NCI-H774 (cell line): ENCODE data around the gene ENHO.
"Not testable (repeated sequence)": the region's sequence is repeated elsewhere in the genome, so short reads cannot be mapped to it uniquely, and the experiment has no call there.

Experiments
- DNase-seq: peaks from one replicate; lab custom pipeline; 2025; lab: John Stamatoyannopoulos, UW

Gene ENHO

DNA sequence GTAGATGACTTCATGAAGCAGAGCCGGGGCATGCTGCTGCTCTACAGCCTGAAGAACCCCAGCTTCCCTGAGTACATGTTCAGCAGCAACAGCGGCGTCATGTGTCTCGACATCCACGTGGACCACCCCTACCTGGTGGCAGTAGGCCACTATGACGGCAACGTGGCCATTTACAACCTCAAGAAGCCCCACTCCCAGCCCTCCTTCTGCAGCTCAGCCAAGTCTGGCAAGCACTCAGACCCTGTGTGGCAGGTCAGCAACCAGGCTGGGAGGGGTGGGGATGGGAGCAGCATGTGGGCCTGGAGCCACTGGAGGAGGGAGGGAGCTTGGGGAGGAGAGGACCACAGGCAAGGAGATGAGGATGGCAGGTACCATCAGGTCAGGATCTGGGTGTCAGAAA is 16.2 kb downstream of the ENHO start:
- no peak for DNase-seq

DNA sequence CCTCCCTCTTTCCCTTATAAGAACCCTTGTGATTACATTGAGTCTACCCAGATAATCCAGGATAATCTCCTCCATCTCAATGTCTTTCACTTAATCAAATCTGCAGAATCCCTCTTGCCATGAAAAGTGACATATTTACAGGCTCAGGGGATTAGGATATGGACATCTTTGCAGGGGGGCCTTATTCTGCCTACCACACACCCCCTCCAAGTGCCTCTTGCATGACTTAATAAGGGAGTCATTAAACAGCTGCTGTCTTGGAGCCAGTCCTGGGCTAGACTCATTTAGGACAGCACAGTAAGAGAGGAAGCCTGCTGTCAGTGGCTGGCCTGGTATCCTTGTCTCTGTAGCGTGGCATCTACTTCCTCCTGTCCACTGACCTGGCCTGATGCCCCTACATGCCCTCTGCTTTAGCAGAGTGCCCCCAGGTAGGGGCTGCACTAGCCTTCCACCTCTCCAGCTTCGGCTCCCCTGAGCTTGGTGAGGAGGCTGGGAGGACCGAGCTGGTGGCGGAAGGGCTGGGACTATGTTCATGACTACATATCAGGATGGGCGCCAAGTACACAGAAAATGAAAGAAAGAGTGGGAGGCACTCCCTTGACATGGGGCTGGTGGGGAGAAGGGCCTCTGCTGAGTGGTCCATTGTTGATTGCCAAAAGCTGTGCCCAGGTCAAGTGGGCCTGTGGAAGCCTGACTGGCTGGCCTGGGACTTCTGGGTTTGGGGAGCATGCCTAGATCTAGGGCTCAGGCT is 17.2 kb downstream of the ENHO start:
- DNase-seq: no peak

- no peak for DNase-seq
These were observed 19.4 kb downstream of the ENHO start for GRCh38 chr9:34503406-34503805.

GRCh38 chr9:34502891-34503290 is 19.9 kb downstream of the ENHO start:
- no peak for DNase-seq

DNA sequence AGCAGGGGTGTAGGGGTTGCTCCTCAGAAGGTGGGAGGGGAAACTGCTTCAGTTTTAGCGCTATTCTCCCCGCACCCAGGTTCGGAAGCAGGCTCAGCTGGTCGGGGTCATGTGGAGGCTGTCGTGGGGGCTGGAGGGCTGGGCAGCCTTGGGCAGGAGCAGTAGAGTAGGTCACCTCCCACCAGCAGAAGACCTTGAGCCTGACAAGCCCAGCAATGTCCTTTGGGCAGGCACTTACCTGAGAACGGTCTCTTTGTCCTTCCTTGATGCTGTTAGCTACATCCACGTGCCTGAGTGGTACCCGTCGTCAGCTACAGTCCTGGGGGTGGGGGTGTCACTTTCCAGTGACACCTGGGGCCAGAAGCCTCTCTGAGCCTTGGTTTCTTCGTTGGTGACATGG is 20.3 kb downstream of the ENHO start:
- no peak for DNase-seq

- DNase-seq: no peak
These were observed 20.8 kb downstream of the ENHO start for GRCh38 chr9:34501889-34502425.

- no peak for DNase-seq
These were observed 21.4 kb downstream of the ENHO start for GRCh38 chr9:34501372-34501771.

GRCh38 chr9:34500623-34501267 is 22.0 kb downstream of the ENHO start:
- peak; percentile 30 for DNase-seq

GRCh38 chr9:34499076-34499475 is 23.7 kb downstream of the ENHO start:
- no peak for DNase-seq

DNA sequence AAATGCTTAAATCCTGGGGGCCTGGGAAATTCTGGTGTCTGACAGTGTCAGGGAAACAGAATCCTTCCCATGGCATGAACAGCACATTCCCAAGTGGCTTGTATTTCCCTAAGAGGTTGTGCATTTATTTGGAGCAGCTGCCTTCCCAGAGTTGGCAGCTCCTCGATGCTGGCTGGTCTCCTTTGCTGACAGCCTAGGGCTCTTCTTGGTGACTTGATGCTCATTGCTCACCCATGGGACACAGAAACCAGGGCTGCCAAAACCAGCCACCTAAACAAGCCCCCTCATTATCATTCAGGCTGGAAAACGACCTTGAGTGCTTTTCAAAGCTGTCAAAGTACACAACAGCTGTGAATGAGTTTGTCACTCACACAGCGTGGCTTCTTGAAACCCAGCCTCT is 24.2 kb downstream of the ENHO start:
- no peak for DNase-seq

GRCh38 chr9:34496149-34496712 is 26.6 kb downstream of the ENHO start:
- DNase-seq: no peak

GRCh38 chr9:34493972-34494535 is 28.7 kb downstream of the ENHO start:
- no peak for DNase-seq

GRCh38 chr9:34492051-34492450 is 30.7 kb downstream of the ENHO start:
- no peak for DNase-seq

DNA sequence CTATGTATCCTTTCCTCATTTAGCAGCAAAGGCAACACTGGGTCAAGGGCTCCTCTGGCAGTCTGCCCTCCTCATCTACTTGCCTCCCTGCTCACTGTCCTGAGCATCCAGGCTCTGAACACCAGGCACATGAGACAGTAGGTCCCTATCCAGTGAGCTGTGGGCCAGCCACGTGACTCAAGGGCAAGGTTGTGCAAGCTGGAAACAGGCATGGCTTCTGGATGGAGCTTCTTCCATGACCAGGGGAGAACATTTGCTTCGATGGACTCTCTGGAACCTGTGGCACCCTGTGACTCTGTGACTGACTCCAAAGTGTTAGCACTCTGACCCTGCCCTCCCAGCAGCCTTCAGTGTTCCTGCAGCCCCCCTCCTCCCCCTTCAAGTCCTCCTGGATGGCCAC is 31.2 kb downstream of the ENHO start:
- DNase-seq: no peak

DNA sequence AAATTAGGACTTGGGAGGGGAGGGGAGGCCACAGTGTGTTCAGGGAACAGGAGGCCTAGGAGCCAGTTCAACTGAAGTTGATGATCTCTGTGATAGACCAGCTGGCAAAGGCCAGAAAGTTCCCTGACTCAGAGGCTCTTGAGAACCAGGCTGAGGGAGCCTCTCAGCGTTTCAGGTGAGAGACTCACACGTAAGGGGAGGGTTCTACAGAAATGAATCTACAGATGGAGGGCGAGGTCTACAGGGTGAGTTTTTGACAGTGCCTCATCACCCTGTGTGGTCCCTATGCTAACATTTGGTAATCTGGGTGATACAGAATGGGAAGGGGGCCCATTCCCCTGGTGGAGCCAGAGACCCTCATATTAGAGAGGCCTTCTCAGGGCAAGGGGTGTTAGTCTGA is 32.0 kb downstream of the ENHO start:
- no peak for DNase-seq

GRCh38 chr9:34490360-34490759 is 32.4 kb downstream of the ENHO start:
- no peak for DNase-seq

- DNase-seq: no peak
These were observed 36.2 kb downstream of the ENHO start for GRCh38 chr9:34486572-34486971.

DNA sequence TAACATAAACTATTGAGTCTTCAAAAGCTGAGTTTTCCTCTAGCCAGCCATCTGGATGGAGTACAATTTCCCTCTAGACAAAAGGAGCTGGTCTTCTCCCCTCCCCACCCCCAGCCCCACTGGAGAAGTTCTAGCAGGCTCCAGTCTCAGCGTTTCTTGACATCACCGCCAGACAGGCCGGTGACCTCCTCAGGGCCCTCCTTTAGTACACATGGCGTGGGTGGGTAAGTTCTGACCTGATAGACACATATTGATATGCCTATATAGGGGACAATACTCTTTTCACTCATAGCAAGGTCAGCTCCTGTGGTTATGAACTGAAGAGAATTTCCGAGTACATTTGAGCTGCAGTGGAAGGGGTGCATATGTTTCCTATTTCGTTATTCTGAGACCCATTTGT is 37.0 kb downstream of the ENHO start:
- no peak for DNase-seq

- DNase-seq: no peak
These were observed 38.1 kb downstream of the ENHO start for GRCh38 chr9:34484678-34485077.

GRCh38 chr9:34482746-34483145 is 40.0 kb downstream of the ENHO start:
- not testable (repeated sequence) for DNase-seq

GRCh38 chr9:34481620-34482019 is 41.2 kb downstream of the ENHO start:
- not testable (repeated sequence) for DNase-seq

GRCh38 chr9:34479431-34479866 is 43.3 kb downstream of the ENHO start:
- no peak for DNase-seq

DNA sequence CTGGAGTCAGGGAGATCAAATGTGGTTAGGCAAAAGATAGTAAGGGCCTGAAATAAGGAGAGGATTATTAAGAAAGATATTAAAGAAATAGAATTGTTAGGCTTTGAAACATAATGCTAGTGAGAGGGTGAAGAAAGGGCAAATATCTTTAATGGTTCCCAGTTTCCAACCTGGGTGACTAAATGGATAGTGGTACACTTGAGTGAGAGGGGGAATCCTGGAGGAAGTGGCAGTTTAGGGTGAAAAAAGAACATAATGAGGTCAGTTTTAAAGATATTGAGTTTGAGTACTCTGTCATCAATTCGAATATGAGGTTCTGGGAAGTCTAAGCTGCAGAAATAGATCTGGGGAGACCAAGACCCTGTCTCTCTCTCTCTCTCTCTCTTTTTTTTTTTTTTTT is 45.2 kb downstream of the ENHO start:
- no peak for DNase-seq
